GM21528 (cell line): Measurements from ENCODE around the gene COL19A1.
A peak's percentile ranks its signal among the peaks of the same experiment; 100 is the strongest.

ENCODE experiments used
- ATAC-seq: cut with Tn5 transposase; IDR thresholded peaks from one replicate; pipeline ENCODE4 v1.9.1; 2021; ENCODE audit warnings: mild to moderate bottlenecking, moderate library complexity; ENCODE audit not compliant: unreplicated experiment, low FRiP score

COL19A1 gene

GRCh38 chr6:70040766-70041165, 174.4 kb downstream of the COL19A1 start:
- ATAC-seq, result no peak

- no peak for ATAC-seq
Observed at GRCh38 chr6:70041411-70041810, 175.1 kb downstream of the COL19A1 start.

- no peak for ATAC-seq
Observed at GRCh38 chr6:70045413-70045812, 179.1 kb downstream of the COL19A1 start.

- no peak for ATAC-seq
Observed at GRCh38 chr6:70051197-70052124, 185.1 kb downstream of the COL19A1 start.

- ATAC-seq, result no peak
Observed at GRCh38 chr6:70059039-70059719, 192.8 kb downstream of the COL19A1 start.

GRCh38 chr6:70060680-70061079, 194.3 kb downstream of the COL19A1 start:
- no peak for ATAC-seq

GRCh38 chr6:70061546-70061945, 195.2 kb downstream of the COL19A1 start:
- ATAC-seq, result no peak

GRCh38 chr6:70062010-70062409, 195.7 kb downstream of the COL19A1 start:
- ATAC-seq, result no peak

GRCh38 chr6:70072540-70073179, 206.3 kb downstream of the COL19A1 start:
- no peak for ATAC-seq

- ATAC-seq, result no peak
Observed at GRCh38 chr6:70073637-70074036, 207.3 kb downstream of the COL19A1 start.

- ATAC-seq, result peak; percentile 57
Observed at GRCh38 chr6:70079241-70079640, 212.9 kb downstream of the COL19A1 start.

GRCh38 chr6:70080443-70081070, 214.2 kb downstream of the COL19A1 start:
- ATAC-seq, result no peak

GRCh38 chr6:70082830-70083229, 216.5 kb downstream of the COL19A1 start:
- ATAC-seq, result no peak

GRCh38 chr6:70086806-70087205, 220.4 kb downstream of the COL19A1 start:
- ATAC-seq, result no peak

GRCh38 chr6:70094156-70094555, 227.8 kb downstream of the COL19A1 start:
- no peak for ATAC-seq

- no peak for ATAC-seq
Observed at GRCh38 chr6:70099732-70100131, 233.4 kb downstream of the COL19A1 start.

- no peak for ATAC-seq
Observed at GRCh38 chr6:70103798-70104197, 237.4 kb downstream of the COL19A1 start.

- no peak for ATAC-seq
Observed at GRCh38 chr6:70107852-70108629, 241.7 kb downstream of the COL19A1 start.

GRCh38 chr6:70110126-70111022, 244.0 kb downstream of the COL19A1 start:
- ATAC-seq, result no peak
